Duodenal mucosa (tissue), 2 donors: ENCODE data around the gene DYNC1H1.

Experiments used
- H3K27ac ChIP-seq: one replicate; pipeline ENCODE4 v1.7.0; 2013; ENCODE audit warnings: low read depth, low read length
- H3K27me3 ChIP-seq, 2 donors: one replicate each; pipeline ENCODE4 v1.7.0; 2013; ENCODE audit warnings: low read length in 2 of 2, control low read depth in 1 of 2; ENCODE audit not compliant: insufficient read depth in 2 of 2, control insufficient read depth in 1 of 2
- H3K36me3 ChIP-seq, 2 donors: one replicate each; pipeline ENCODE4 v1.7.0; 2013; ENCODE audit warnings: low read length in 2 of 2, control low read depth in 1 of 2; ENCODE audit not compliant: insufficient read depth in 2 of 2, control insufficient read depth in 1 of 2
- H3K4me1 ChIP-seq, 2 donors: one replicate each; pipeline ENCODE4 v1.7.0; 2013; ENCODE audit warnings: low read length in 2 of 2, control low read depth in 1 of 2; ENCODE audit not compliant: insufficient read depth in 2 of 2, control insufficient read depth in 1 of 2
- H3K4me3 ChIP-seq, 2 donors: one replicate each; pipeline ENCODE4 v1.7.0; 2013; ENCODE audit warnings: low read length in 2 of 2, low read depth in 1 of 2
- H3K9ac ChIP-seq, 2 donors: one replicate each; pipeline ENCODE4 v1.7.0; 2013; ENCODE audit warnings: low read length in 2 of 2, low read depth in 1 of 2
- H3K9me3 ChIP-seq, 2 donors: one replicate each; pipeline ENCODE4 v1.7.0; 2013; ENCODE audit warnings: low read length in 2 of 2, control low read depth in 1 of 2; ENCODE audit not compliant: control insufficient read depth in 1 of 2

The DYNC1H1 gene

DNA sequence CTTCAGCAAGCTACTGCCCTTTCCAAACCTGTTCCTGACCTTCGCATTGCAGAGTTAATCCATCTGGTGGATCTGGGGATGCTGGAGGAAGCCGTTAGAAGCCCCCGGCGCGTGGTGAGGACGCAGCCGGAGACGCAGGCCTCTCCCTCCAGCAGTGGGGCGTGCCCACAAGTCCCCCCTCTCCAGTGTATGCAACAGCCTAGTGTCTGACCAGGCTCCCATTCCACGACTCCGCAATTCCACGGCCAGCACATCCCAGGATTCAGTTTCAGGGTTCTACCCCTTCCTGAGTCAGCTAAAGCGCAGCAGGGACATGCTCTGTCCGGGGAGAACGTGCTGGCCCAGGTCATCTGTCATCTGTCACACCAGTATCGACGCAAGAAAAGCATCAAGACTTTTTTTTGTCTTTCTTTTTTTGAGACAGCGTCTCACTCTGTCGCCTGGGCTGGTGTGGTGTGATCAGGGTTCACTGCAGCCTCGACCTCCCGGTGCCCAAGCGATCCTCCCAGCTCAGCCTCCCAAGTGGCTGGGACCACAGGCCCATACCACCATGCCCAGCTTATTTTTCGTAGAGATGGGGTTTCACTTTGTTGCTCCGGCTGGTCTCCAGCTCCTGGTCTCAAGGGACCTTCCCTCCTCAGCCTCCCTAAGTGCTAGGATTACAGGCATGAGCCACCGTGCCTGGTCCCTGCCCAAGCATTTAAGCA, 8.0 kb upstream of the DYNC1H1 start:
- Histone ChIP-seq H3K4me1 (peaks cover 0 to 3% of the 10 kb centered on the region in 2 donors), H3K27me3 (no peaks in the 10 kb centered on the region), H3K4me3 (no peak overlapping the region), H3K36me3 (peaks cover 0 to 6% of the 10 kb centered on the region in 2 donors), H3K9ac (no peak overlapping the region), H3K9me3 (no peaks in the 10 kb centered on the region), H3K27ac (no peak overlapping the region)

- no peak overlapping the region for H3K9ac ChIP-seq
- no peak overlapping the region for H3K27ac ChIP-seq
- H3K4me1 ChIP-seq, result peaks cover 8 to 12% of the 10 kb centered on the region in 2 donors
- no peak overlapping the region for H3K4me3 ChIP-seq
- H3K9me3 ChIP-seq, result no peaks in the 10 kb centered on the region
- no peaks in the 10 kb centered on the region for H3K27me3 ChIP-seq
- peaks cover 0 to 4% of the 10 kb centered on the region in 2 donors for H3K36me3 ChIP-seq
These were observed 6.8 kb upstream of the DYNC1H1 start for GRCh38 chr14:101957406-101958234.

DNA sequence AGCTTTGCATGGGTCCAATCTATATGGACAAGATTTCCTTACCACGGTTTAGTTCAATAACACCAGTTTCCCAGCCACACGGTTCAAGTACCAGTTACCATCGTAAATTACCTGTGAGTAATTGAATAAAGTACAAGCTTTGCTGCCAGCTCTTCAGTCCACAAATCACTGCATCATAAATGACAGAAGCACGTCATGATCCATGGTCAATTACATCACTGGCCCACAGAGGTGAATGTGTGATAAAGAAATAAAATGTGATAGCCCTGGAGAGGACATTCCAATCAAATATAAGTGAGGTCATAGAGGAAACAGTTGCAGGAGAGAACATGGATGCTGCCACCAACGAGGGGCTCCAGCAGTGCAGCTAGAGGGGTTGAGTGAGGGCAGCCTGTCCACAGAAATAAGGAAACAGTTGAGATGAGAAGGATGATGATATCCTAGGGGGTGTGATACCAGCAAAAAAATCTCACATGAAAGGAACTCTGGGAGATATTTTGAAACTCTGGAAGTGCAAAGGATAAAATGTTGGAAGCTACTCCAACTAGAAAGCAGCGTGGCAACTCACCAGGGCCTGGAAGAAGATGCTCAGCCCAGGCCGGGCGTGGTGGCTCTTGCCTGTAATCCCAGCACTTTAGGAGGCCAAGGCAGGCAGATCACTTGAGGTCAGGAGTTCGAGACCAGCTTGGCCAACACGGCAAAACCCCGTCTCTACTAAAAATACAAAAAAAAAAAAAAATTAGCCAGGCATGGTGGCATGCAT, 5.8 kb upstream of the DYNC1H1 start:
- H3K4me3 ChIP-seq, result no peak overlapping the region
- H3K27me3 ChIP-seq, result no peaks in the 10 kb centered on the region
- peaks cover 11 to 15% of the 10 kb centered on the region in 2 donors for H3K4me1 ChIP-seq
- peaks cover 0 to 4% of the 10 kb centered on the region in 2 donors for H3K36me3 ChIP-seq
- no peak overlapping the region for H3K9ac ChIP-seq
- H3K9me3 ChIP-seq, result no peaks in the 10 kb centered on the region
- no peak overlapping the region for H3K27ac ChIP-seq

DNA sequence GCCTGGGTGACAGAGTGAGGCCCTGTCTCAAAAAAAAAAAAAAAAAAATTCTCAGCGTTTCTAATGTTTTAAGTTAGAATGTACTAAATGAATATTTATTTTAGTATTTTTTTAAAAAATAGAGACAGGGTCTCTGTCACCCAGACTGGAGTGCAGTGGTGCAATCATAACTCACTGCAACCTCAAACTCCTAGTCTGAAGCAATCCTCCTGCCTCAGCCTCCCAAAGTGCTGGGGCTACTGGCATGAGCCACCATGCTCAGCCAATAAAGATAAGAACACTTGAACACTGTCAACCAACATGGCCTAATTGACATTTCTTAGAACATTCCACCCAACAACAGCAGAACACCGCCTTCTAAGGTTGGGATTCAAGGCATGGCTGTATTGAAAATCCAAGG, 5.1 kb upstream of the DYNC1H1 start:
- Histone ChIP-seq H3K27ac (no peak overlapping the region), H3K36me3 (peaks cover 0 to 4% of the 10 kb centered on the region in 2 donors), H3K27me3 (no peaks in the 10 kb centered on the region), H3K4me1 (peaks cover 16 to 18% of the 10 kb centered on the region in 2 donors), H3K9ac (no peak overlapping the region), H3K9me3 (no peaks in the 10 kb centered on the region), H3K4me3 (no peak overlapping the region)

- Histone ChIP-seq H3K9me3 (no peaks in the 10 kb centered on the region), H3K4me3 (no peak overlapping the region), H3K27me3 (no peaks in the 10 kb centered on the region), H3K4me1 (peaks cover 16 to 18% of the 10 kb centered on the region in 2 donors), H3K36me3 (peaks cover 0 to 4% of the 10 kb centered on the region in 2 donors), H3K9ac (no peak overlapping the region), H3K27ac (no peak overlapping the region)
These were observed 4.1 kb upstream of the DYNC1H1 start for GRCh38 chr14:101960225-101960624.

DNA sequence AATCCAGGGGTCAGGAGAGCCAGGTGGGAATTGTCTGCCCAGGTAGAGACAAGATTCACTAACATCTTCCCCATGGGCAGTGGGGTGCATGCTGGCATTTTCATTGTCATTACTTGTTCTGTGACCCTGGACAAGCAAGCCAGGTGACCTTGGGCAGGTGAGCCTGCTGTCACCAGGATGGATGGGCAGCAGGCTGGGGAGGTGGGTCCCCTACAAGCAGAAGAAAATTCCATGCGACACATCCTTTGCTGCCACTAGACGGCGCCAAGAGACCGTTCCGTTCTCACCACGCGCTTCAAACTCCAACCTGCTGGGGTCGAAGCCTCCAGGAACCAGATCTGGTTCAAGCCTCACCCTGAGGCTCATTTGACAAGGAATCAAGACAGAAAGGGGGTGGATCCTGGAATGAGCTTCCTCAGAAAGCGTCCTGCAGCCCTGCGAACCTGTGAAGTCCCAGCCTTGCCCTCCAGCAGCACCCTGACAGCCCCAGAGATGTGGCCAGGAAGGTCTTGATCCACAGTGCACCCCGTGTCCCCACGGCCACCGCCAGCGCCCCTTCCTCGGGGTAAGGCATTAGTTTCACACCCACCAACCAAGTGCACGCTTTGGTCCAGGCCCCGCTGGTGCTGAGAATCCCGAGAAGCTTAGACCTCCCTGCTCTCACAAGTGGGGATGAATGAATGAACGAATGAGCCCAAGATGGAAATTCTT, 3.2 kb upstream of the DYNC1H1 start:
- Histone ChIP-seq H3K4me1 (peaks cover 24 to 26% of the 10 kb centered on the region in 2 donors), H3K4me3 (no peak overlapping the region)

DNA sequence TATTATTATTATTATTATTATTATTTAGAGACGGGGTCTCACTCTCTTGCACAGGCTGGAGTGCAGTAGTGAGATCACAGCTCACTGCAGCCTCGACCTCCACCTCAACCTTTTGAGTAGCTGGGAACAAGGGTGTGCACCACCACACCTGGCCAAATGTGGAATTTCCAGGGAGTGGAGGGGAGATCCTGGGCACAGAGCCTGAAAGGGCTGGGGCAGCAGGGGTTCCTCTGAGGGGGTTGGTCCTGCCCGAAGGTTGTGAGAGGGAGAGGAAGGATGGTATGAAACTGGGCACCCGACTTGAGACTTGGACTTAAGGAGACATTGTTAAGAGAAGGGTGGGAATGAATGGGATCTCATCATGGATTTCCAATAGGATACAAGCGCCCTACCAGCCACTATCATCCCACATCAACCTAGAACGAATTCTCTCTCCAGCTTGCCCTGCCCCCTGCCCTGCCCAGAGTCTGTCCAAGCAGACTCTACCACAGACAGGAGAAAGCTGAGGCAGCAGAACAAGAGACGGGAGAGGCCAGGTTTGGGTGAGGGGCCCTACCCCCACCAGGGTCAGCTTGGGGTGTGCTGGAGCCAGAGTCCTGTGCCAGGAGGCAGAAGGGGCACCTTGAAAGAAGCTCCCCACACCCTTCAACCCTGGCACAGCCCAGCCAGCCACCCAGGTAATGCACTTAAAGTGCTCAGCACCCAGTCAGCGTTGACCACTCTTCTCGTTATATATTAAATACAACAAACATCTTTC, 2.4 kb upstream of the DYNC1H1 start:
- H3K4me1 ChIP-seq, result peaks cover 26 to 30% of the 10 kb centered on the region in 2 donors
- no peaks in the 10 kb centered on the region for H3K9me3 ChIP-seq
- H3K27me3 ChIP-seq, result no peaks in the 10 kb centered on the region
- no peak overlapping the region for H3K4me3 ChIP-seq
- H3K9ac ChIP-seq, result no peak overlapping the region
- H3K36me3 ChIP-seq, result no peaks in the 10 kb centered on the region
- no peak overlapping the region for H3K27ac ChIP-seq

More for the DNA sequence above, 3.2 kb upstream of the DYNC1H1 start:
- Histone ChIP-seq H3K9me3 (no peaks in the 10 kb centered on the region), H3K36me3 (peaks cover 0 to 1% of the 10 kb centered on the region in 2 donors), H3K27me3 (no peaks in the 10 kb centered on the region), H3K27ac (no peak overlapping the region), H3K9ac (no peak overlapping the region)

DNA sequence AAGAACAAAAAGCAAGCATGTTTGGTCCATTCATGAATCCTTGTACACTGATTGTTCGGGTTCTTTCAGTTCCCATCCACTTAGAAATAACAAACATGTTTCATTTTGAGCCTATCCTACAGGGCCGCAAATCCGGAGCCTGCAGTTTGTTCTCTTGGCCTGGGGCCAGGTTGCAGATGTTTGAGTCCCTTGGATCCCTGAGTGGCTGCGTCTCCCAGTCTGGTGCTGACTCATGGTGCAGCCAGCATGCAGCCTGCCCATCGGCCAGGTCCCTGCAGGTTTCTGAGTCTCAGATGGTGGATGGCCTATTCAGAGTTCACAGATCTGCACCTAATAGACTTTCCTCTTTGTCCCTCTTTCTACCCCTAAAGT, 1.9 kb upstream of the DYNC1H1 start:
- Histone ChIP-seq H3K27me3 (no peaks in the 10 kb centered on the region), H3K4me3 (no peak overlapping the region), H3K9ac (no peak overlapping the region), H3K36me3 (no peaks in the 10 kb centered on the region), H3K27ac (no peak overlapping the region), H3K4me1 (peaks cover 26 to 32% of the 10 kb centered on the region in 2 donors), H3K9me3 (no peaks in the 10 kb centered on the region)

DNA sequence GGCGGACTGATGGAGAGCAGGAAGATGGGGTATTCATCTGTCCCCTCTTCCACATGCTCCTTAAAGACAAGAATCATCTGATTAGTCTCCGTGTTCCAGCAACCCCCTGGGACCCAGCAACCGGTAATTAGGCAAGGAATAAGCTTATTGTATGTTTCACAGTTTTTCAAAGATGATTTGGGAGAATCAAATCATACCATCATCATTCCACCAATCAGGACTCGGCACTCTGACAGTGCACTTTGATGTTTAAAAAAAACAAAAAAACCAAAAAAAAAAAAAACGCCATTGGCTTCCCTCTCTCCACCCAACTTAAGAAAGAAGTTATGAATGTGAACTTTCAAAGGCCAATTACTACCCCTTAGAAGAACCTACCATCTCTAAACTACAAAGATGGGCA, 1.3 kb upstream of the DYNC1H1 start:
- Histone ChIP-seq H3K4me1 (peaks cover 26 to 32% of the 10 kb centered on the region in 2 donors), H3K27ac (no peak overlapping the region), H3K36me3 (no peaks in the 10 kb centered on the region), H3K9me3 (no peaks in the 10 kb centered on the region), H3K4me3 (no peak overlapping the region), H3K9ac (no peak overlapping the region), H3K27me3 (no peaks in the 10 kb centered on the region)
